Fibroblast of villous mesenchyme (primary cell): Measurements from ENCODE around the gene ERFL. TPM values are rescaled to one million over a fixed set of nuclear protein-coding genes. Genes with fewer than 3 reads are reported as not detected.
"Not testable (repeated sequence)": the region's sequence is repeated elsewhere in the genome, so short reads cannot be mapped to it uniquely, and the experiment has no call there.

Experiments used
- DNase-seq: peaks from one replicate; pipeline ENCODE4 v3.0.0-alpha.2; 2010; ENCODE audit warnings: low read depth
- H3K4me3 ChIP-seq: 2 replicates; pipeline ENCODE4 v1.5.1; 2011; ENCODE audit warnings: low read depth, mild to moderate bottlenecking, low read length
- total RNA-seq: library from RNA; depleted of rRNA; stranded (reverse); fragments of >200 nt; gene quantifications from 2 replicates; pipeline ENCODE4 v1.2.3, GENCODE V29; 2012
- TF ChIP-seq, protein P1 (sequence below): IDR thresholded peaks from 2 replicates; pipeline ENCODE4 v1.5.1; 2012; ENCODE audit warnings: low read depth, mild to moderate bottlenecking, low read length; ENCODE audit not compliant: insufficient read depth

Gene ERFL
- total RNA-seq, 1 donor: not detected

DNA sequence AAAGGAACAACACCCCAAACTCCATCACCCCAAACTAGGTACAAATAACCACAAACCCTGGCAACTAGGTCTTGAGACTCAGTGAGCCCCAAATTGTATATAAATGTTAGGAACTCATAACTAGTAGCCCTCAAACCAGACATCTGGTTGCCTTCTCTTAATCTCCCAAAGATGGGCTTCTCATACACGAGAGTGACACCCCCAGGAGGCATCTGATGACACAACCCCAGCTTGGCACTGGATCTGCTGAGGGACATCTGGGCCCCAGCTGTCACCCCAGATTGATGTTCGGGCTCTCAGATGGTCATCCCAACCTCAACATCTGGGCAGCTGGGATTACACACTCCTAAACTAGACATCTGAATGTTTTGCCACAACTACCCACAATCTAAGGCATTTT lies 16.1 kb upstream of the ERFL start:
- no peak overlapping the region for H3K4me3 ChIP-seq
- DNase-seq: no peak
- TF ChIP-seq, protein P1, sequence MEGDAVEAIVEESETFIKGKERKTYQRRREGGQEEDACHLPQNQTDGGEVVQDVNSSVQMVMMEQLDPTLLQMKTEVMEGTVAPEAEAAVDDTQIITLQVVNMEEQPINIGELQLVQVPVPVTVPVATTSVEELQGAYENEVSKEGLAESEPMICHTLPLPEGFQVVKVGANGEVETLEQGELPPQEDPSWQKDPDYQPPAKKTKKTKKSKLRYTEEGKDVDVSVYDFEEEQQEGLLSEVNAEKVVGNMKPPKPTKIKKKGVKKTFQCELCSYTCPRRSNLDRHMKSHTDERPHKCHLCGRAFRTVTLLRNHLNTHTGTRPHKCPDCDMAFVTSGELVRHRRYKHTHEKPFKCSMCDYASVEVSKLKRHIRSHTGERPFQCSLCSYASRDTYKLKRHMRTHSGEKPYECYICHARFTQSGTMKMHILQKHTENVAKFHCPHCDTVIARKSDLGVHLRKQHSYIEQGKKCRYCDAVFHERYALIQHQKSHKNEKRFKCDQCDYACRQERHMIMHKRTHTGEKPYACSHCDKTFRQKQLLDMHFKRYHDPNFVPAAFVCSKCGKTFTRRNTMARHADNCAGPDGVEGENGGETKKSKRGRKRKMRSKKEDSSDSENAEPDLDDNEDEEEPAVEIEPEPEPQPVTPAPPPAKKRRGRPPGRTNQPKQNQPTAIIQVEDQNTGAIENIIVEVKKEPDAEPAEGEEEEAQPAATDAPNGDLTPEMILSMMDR: no peak

DNA sequence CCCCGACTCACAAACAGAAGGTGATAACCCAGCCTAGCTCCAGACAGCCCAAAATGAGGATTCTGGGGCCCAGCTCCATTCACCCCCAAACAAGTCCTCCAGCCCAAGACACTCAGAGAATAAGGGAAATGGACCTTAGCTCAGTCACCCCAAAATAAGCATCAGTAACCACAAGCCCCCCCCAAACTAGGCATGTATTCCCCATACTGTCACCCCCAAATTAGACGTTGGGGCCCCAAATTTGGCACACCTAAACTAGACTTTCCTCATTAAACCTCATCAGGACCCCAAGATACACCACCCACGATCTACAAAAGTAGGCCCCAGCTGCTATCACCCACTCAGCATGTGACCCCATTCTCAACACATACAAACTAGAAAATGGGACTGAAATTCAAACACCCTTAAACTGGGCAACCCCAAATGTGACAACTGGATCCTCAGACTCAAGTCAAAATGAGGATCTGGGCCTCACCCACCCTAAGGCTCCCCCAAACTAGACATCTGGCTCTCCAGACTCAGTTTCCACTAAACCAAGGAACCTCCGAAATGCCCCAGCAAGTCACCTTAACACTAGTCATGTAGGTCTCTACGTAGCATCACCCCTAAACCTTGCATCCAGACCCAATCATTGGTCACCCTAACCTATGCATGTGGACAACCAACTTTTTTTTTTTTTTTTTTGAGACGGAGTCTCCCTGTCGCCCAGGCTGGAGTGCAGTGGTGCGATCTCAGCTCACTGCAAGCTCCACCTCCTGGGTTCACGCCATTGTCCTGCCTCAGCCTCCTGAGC lies 13.4 kb upstream of the ERFL start:
- DNase-seq: no peak
- TF ChIP-seq, protein P1: no peak
- H3K4me3 ChIP-seq: no peak overlapping the region

DNA sequence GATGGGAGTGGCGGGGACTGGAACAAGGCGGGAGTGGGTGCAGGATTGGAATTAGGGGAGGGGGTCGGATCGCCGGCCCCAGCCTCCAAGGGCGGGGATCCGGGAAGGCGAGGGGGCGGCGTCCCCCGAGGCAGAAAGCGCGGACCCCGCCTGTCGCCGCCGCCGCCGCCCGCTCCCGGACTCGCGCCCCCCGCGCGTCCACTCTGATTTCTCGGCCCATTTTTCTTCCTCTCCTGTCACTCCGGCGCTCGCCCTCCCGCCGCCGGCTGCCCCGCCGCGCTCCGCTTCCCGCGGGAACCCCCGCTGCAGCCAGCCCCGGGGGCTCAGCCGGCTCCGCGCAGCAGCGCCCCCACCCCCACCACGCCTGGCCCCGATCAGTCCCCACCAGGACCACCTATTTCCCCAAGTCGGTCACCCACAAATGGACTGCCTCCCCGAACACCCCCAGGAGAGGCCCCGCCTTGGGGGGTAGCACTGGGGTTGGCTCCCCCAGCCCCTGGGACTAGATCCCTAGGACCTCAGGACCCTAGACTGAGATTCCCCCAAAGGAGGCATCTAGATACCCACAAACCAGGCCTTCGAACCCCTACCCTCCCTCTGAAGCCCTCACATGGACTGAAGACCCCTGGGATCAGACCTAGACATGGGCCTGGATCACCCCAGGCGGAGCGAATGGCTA lies 12.6 kb upstream of the ERFL start:
- DNase-seq: no peak
- peak overlapping the region; percentile 68 for H3K4me3 ChIP-seq
- TF ChIP-seq, protein P1: no peak

DNA sequence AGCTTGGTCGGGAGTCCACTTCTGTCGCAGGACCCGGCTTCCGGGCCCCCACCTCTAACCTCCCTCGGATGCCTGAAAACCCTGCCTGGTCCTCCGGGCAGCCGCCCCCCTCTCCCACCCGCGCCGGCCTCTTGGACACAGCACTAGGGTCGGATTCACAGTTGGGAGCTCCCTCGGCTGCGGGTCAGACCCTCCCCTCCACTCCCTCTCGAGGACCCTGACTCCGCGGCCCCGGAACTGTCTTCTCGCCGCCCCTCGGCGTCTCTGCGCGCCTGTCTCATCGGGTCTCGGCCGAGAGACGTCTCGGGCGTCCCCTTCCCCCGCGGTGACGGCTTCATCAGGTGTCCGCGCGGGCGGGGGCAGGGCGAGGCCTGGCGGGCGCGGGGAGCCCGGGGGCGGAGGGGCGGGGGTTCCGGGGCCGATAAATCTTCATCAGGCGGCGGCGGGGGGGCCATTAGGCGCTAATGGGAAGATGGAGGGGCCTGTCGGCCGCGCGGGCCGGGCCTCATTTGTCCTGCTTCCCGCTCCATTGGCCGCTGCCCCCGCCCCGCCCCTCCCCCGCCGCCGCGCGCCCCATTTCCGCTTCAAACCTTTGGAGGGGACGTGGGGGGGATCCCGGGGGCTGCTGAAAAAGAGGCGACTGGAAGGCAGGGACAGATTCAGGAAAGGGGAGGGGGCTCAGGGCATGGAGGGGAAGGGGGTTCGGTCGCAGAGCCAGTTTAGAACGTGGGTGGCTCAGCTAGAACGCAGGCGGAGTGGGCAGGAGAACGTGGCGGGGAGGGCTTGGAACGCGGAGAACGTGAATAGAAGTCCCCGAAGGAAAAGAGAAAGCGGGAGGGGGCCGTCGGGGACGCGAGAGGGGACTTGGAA lies 11.8 kb upstream of the ERFL start:
- peak; percentile 18 for DNase-seq
- peak overlapping the region; percentile 68 for H3K4me3 ChIP-seq
- TF ChIP-seq, protein P1: no peak

DNA sequence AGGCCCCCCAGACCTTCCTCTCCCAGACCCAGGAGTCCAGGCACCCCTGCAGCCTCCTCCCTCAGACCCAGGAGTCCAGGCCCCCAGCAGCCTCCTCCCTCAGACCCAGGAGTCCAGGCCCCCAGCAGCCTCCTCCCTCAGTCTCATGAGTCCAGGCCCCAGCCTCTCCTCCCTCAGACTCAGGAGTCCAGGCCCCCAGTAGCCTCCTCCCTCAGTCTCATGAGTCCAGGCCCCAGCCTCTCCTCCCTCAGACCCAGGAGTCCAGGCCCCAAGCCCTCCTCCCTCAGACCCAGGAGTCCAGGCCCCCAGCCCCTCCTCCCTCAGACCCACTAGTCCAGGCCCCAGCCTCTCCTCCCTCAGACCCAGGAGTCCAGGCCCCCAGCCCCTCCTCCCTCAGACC lies 11.0 kb upstream of the ERFL start:
- not testable (repeated sequence) for H3K4me3 ChIP-seq, DNase-seq

DNA sequence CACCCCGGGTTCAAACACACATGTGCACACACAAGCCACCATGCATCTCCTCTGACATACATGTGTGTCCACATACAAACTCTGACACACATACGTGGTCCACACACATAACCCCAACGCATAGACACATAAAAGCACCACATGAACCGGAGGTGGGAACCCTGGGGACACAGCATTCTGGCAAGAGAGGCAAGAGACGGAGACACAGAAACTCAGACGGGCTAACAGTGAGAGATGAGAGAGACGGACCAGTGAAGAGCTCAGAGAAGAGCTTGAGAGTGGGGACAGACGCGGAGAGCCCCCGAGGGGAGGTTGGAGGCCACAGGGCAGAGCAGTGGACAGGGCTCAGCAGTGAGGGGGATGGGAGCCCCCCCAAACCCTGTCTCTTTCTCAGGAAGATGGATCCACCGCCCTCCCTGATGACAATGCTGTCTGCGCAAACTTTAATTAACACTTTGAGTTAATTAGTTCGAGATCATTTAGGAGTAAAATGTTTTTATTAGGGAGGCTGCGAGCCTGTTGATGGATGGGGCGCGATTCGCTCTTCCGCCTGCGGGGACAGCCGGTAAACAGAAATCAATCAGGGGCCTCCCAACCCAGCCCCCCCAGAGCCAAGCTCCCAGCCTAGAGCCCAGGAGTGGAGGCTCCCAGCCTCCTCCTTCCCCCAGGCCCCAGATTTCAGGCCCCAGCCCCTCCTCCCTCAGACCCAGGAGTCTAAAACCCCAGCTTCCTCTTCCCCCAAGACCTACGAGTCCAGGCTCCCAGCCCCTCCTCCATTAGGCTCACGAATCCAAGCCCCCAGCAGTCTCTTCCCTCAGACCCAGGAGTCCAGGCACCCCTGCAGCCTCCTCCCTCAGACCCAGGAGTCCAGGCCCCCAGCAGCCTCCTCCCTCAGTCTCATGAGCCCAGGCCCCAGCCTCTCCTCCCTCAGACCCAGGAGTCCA lies 9.5 kb upstream of the ERFL start:
- DNase-seq: no peak
- no peak overlapping the region for H3K4me3 ChIP-seq
- TF ChIP-seq, protein P1: no peak
